Aorta (tissue), 5 donors: ENCODE data around the gene MAEL. TPM values are rescaled to one million over a fixed set of nuclear protein-coding genes. Genes with fewer than 3 reads are reported as not detected.

ENCODE experiments used
- ATAC-seq: fragments of 200-7000 bp; cut with Tn5 transposase; one replicate; pipeline ENCODE4 v1.9.1; 2022; ENCODE audit warnings: moderate library complexity; ENCODE audit not compliant: low FRiP score
- DNase-seq, 2 donors: peaks; one replicate each; pipeline ENCODE4 v3.0.0-alpha.2; 2020
- H3K27ac ChIP-seq, 2 donors: one replicate each; pipeline ENCODE4 v1.5.1; 2013; ENCODE audit warnings: low read length in 2 of 2, mild to moderate bottlenecking in 2 of 2, moderate library complexity in 2 of 2, control low read depth in 1 of 2, inconsistent platforms in 1 of 2, low read depth in 1 of 2
- H3K27me3 ChIP-seq, 2 donors: one replicate each; pipeline ENCODE4 v1.6.1; 2013; ENCODE audit warnings: control low read depth in 1 of 2, low read length in 1 of 2, mild to moderate bottlenecking in 1 of 2, moderate library complexity in 1 of 2; ENCODE audit not compliant: insufficient read depth in 2 of 2, control insufficient read depth in 1 of 2
- H3K36me3 ChIP-seq, 2 donors: one replicate each; pipeline ENCODE4 v1.6.1; 2013; ENCODE audit warnings: control low read depth in 1 of 2, low read length in 1 of 2, mild to moderate bottlenecking in 1 of 2; ENCODE audit not compliant: insufficient read depth in 2 of 2, control insufficient read depth in 1 of 2
- H3K4me1 ChIP-seq, 2 donors: one replicate each; pipeline ENCODE4 v1.6.1; 2013; ENCODE audit warnings: low read length in 2 of 2, control low read depth in 1 of 2, mild to moderate bottlenecking in 1 of 2, moderate library complexity in 1 of 2; ENCODE audit not compliant: insufficient read depth in 2 of 2, control insufficient read depth in 1 of 2
- H3K4me3 ChIP-seq, 2 donors: one replicate each; pipeline ENCODE4 v1.5.1; 2013; ENCODE audit warnings: low read length in 2 of 2, control low read depth in 1 of 2, mild to moderate bottlenecking in 1 of 2
- H3K9me3 ChIP-seq: one replicate; pipeline ENCODE4 v1.6.1; 2013; ENCODE audit warnings: mild to moderate bottlenecking, low read length; ENCODE audit not compliant: control insufficient read depth
- WGBS, 2 donors: extraction: QIAGEN DNeasy Blood & Tissue Kit; methylation state at CpG; one replicate each; pipeline ENCODE4 v1.1.7; 2013; 5-methylcytosine and 5-hydroxymethylcytosine counted together
- intact Hi-C, 2 donors: fragments of 100-400 bp; cut with DNase I; formaldehyde crosslinking; loops; one replicate each; pipeline versions ENCODE4 v1.14.2 to v1.15.0; 2022
- polyA plus RNA-seq, 2 donors: library from polyadenylated mRNA; stranded (reverse); fragments of 200-250 nt; gene quantifications; one replicate each; pipeline ENCODE4 v1.2.3, GENCODE V29; 2013
- total RNA-seq, 2 donors: library from RNA; stranded (reverse); fragmentation: NEBNext Ultra II Directional; extraction: Animal tissue kit (Norgen Biotek cat#: 25700); gene quantifications; one replicate each; pipeline ENCODE4 v1.2.1, GENCODE V29; 2021
- donor health status: healthy with polysubstance abuse.
- donor health status: Bipolar disorder and iron deficiency.
- donor health status: DM: no; HTN: no; CAD: no.
- donor health status: DM: no; HTN: no; CAD: no.
- donor health status: DM: yes; HTN: yes; CAD: no.

The MAEL gene
- total and polyA plus RNA-seq, 4 donors: 0.28 TPM; not detected in 3

DNA sequence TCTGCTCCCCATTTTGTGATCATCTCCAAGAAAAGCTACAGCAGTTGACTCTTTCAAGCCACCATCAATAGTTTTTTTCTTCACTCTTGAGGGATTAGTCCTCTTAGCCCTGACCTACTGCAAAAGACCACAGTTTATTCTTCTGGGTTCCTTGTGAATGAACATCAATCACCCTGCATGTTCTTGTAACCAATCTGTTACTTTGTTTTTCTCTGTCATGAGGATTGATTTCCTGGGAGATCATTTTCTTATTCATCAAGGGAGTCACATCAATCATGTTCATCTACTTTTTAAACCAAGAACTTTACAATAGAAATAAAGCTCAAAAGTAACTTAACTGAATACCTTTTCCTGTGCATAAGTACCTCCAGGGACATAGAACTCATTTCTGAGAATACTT lies 35.6 kb upstream of the MAEL start:
- Histone ChIP-seq H3K36me3 (no peaks in the 10 kb centered on the region), H3K9me3 (no peaks in the 10 kb centered on the region), H3K4me3 (no peak overlapping the region), H3K4me1 (no peaks in the 10 kb centered on the region), H3K27ac (no peak overlapping the region), H3K27me3 (peaks cover 0 to 2% of the 10 kb centered on the region in 2 donors)
- intact Hi-C loops: no loop called here
- no peak for ATAC-seq
- no peak for DNase-seq

DNA sequence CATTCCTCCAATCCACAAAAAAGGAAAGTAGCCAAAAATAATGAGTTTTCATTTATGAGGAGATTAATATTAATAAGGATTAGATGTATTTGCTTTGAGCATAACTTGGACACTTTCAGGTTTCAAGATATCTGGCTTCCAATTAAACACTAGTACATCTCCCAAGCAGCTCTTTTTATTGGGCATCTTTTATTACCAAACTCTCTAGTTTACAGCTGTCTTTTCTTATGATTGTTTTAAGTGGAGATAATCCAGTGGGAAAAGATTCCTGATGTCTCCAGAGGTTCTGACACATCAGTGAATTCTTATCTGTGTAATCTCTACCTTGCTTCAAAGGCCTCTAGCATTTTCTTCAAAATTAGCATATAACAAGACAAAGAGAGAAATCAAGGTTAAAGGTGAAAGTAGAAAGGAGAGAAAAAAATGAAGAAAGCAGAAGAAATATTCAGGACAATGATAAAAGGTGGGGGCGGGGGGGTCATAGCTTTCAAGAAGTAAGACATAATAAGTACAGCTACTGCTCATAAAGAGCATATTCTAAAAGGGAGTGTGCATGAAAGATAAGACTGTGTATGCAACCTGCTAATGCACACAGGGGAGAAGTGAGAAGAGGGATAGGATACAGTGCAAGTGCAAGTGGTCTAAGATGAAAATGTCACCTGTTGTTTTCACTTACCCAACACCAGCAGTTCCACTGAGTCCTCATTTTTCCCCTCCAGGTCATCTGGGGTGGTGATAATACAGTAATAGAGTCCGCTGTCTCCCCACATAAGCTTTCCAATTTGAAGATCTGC lies 32.8 kb upstream of the MAEL start:
- no peak for DNase-seq
- H3K4me1 ChIP-seq: no peaks in the 10 kb centered on the region
- ATAC-seq: no peak

GRCh38 chr1:166956872-166957271 lies 32.2 kb upstream of the MAEL start:
- WGBS, 2 donors: 94 to 97% methylated on average over 2 of the region's 2 CpGs
- Histone ChIP-seq H3K27ac (no peak overlapping the region), H3K36me3 (no peaks in the 10 kb centered on the region), H3K9me3 (peaks cover 2% of the 10 kb centered on the region), H3K4me3 (no peak overlapping the region), H3K27me3 (peaks cover 0 to 2% of the 10 kb centered on the region in 2 donors), H3K4me1 (no peaks in the 10 kb centered on the region)
- intact Hi-C loops: no loop called here
- DNase-seq (no peak), ATAC-seq (no peak)

More for the DNA sequence above, 32.8 kb upstream of the MAEL start:
- Histone ChIP-seq H3K27ac (no peak overlapping the region), H3K27me3 (peaks cover 0 to 2% of the 10 kb centered on the region in 2 donors), H3K36me3 (no peaks in the 10 kb centered on the region), H3K4me3 (no peak overlapping the region), H3K9me3 (no peaks in the 10 kb centered on the region)
- intact Hi-C loops: no loop called here
- WGBS, 2 donors: 86 to 93% methylated on average over 2 of the region's 2 CpGs

DNA sequence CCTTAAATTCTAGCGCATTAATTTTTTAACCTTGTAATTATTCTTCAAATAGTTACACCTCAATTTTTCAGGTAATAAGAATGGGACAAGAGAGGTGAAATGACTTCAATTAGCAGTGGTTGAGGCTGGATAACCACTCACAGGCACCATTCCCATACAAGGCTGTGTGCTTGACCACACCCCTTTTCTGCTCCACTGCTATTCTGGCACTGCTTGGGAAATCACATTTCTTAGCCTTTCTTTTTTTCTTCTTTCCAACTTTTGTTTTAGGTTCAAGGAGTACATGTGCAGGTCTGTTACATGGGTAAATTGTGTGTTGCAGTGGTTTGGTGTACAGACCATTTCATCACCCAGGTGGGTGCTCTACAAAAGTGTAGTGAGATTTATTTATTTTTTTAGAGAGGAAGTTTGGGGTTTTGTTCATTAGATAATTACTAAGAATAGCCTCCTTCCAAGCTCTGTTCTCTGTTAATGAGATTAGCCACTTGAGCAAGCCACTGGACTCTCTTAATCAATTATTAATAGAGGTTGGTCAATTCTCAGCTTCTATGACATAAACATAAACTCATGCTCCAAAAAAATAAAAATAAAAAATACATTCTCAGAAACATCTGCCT lies 28.1 kb upstream of the MAEL start:
- Histone ChIP-seq H3K9me3 (peaks cover 2% of the 10 kb centered on the region), H3K27me3 (peaks cover 0 to 2% of the 10 kb centered on the region in 2 donors), H3K36me3 (no peaks in the 10 kb centered on the region), H3K4me1 (no peaks in the 10 kb centered on the region), H3K4me3 (no peak overlapping the region), H3K27ac (no peak overlapping the region)
- intact Hi-C loops: no loop called here
- no peak for ATAC-seq
- no peak for DNase-seq
- WGBS, 2 donors: 88 to 94% methylated on average over 1 of the region's 1 CpG

- H3K4me1 ChIP-seq: no peaks in the 10 kb centered on the region
- H3K27ac ChIP-seq: no peak overlapping the region
- intact Hi-C loops: no loop called here
- no peaks in the 10 kb centered on the region for H3K27me3 ChIP-seq
- no peaks in the 10 kb centered on the region for H3K9me3 ChIP-seq
- no peak for ATAC-seq
- no peak overlapping the region for H3K4me3 ChIP-seq
- H3K36me3 ChIP-seq: no peaks in the 10 kb centered on the region
- 87 to 90% methylated on average over 5 of the region's 5 CpGs for WGBS, 2 donors
- no peak for DNase-seq
These were observed 19.9 kb upstream of the MAEL start for GRCh38 chr1:166969074-166969677.

- WGBS, 2 donors: 71 to 76% methylated on average over 3 of the region's 3 CpGs
- intact Hi-C loops: loop anchor here in 1 of 2 donors (10.0 kb wide), 1 partner anchor 84 kb away; no protein-coding TSS in a partner anchor
- Histone ChIP-seq H3K36me3 (no peaks in the 10 kb centered on the region), H3K27me3 (no peaks in the 10 kb centered on the region), H3K4me1 (no peaks in the 10 kb centered on the region), H3K27ac (no peak overlapping the region), H3K9me3 (no peaks in the 10 kb centered on the region), H3K4me3 (no peak overlapping the region)
- no peak for ATAC-seq
- no peak for DNase-seq
These were observed 17.8 kb upstream of the MAEL start for GRCh38 chr1:166971252-166971651.

- ATAC-seq: no peak
- no peaks in the 10 kb centered on the region for H3K36me3 ChIP-seq
- H3K9me3 ChIP-seq: no peaks in the 10 kb centered on the region
- no peak overlapping the region for H3K27ac ChIP-seq
- intact Hi-C loops: loop anchor here in 1 of 2 donors (10.0 kb wide), 1 partner anchor 83 kb away; no protein-coding TSS in a partner anchor
- no peaks in the 10 kb centered on the region for H3K27me3 ChIP-seq
- no peak for DNase-seq
- H3K4me1 ChIP-seq: no peaks in the 10 kb centered on the region
- 62 to 80% methylated on average over 3 of the region's 3 CpGs for WGBS, 2 donors
- H3K4me3 ChIP-seq: no peak overlapping the region
These were observed 16.9 kb upstream of the MAEL start for GRCh38 chr1:166972193-166972592.

- Histone ChIP-seq H3K27me3 (no peaks in the 10 kb centered on the region), H3K4me1 (no peaks in the 10 kb centered on the region), H3K27ac (no peak overlapping the region), H3K36me3 (no peaks in the 10 kb centered on the region), H3K4me3 (no peak overlapping the region), H3K9me3 (no peaks in the 10 kb centered on the region)
- WGBS, 2 donors: 53 to 57% methylated on average over 2 of the region's 2 CpGs
- DNase-seq (no peak), ATAC-seq (no peak)
- intact Hi-C loops: loop anchor here in 1 of 2 donors (10.0 kb wide), 1 partner anchor 82 kb away; no protein-coding TSS in a partner anchor
These were observed 16.3 kb upstream of the MAEL start for GRCh38 chr1:166972826-166973225.
